HepG2 (cell line): ENCODE results near the gene NT5C1B. TPM values are rescaled to one million over a fixed set of nuclear protein-coding genes. Genes with fewer than 3 reads are reported as not detected.

Source experiments
- ARID5B ChIP-seq: IDR thresholded peaks from 2 replicates; pipeline ENCODE4 v1.4.0; 2020; ENCODE audit warnings: mild to moderate bottlenecking, missing genetic modification reagents
- CREM ChIP-seq, 2 experiments: sonication (generic) in 1 of 2; formaldehyde crosslinking in 1 of 2; IDR thresholded peaks; 2 replicates each; pipeline versions ENCODE4 v1.4.0 to v1.6.1; 2016 to 2020; ENCODE audit warnings: antibody characterized with exemption in 1 of 2, mild to moderate bottlenecking in 1 of 2, missing genetic modification reagents in 1 of 2
- HHEX ChIP-seq: IDR thresholded peaks from 2 replicates; pipeline ENCODE4 v1.6.1; 2016; ENCODE audit warnings: control low read depth
- HMG20A ChIP-seq: IDR thresholded peaks from 2 replicates; pipeline ENCODE4 v1.6.1; 2016; ENCODE audit warnings: borderline replicate concordance
- SOX6 ChIP-seq, 2 experiments: fragments of 450-650 bp in 1 of 2; sonication (generic) in 1 of 2; formaldehyde crosslinking in 1 of 2; IDR thresholded peaks; 2 replicates each; pipeline versions ENCODE4 v1.4.0 to v1.6.1; 2017 to 2020; ENCODE audit warnings: antibody characterized with exemption in 1 of 2, mild to moderate bottlenecking in 1 of 2, missing genetic modification reagents in 1 of 2
- TBX2 ChIP-seq: sonication (generic); formaldehyde crosslinking; IDR thresholded peaks from 2 replicates; pipeline ENCODE4 v1.5.0; 2020; ENCODE audit warnings: missing genetic modification reagents, mild to moderate bottlenecking, borderline replicate concordance
- TCF7 ChIP-seq: sonication (generic); IDR thresholded peaks from 2 replicates; pipeline ENCODE4 v1.6.1; 2016; ENCODE audit warnings: antibody characterized with exemption, low read depth
- ZNF646 ChIP-seq: sonication (generic); formaldehyde crosslinking; IDR thresholded peaks from 2 replicates; pipeline ENCODE4 v1.9.0; 2021; ENCODE audit warnings: mild to moderate bottlenecking, missing genetic modification reagents
- ZNF770 ChIP-seq: sonication (generic); formaldehyde crosslinking; IDR thresholded peaks from 2 replicates; pipeline ENCODE4 v1.5.0; 2020; ENCODE audit warnings: mild to moderate bottlenecking, missing genetic modification reagents
- polyA plus RNA-seq, 8 experiments: library from polyadenylated mRNA; depleted of rRNA in 3 of 8; stranded (reverse) in 7 of 8; unstranded in 1 of 8; fragments of >200 nt; fragmentation: Illumina TruSeq in 4 of 8; extraction: Trizol in 4 of 8; gene quantifications; 2 replicates each; pipeline versions ENCODE4 v1.2.1 to v1.2.3, GENCODE V29; 2011 to 2016; ENCODE audit warnings: low read depth in 4 of 8, missing spikeins in 1 of 8, mixed read lengths in 1 of 8; ENCODE audit not compliant: insufficient read depth in 1 of 8
- total RNA-seq, 5 experiments: library from RNA; depleted of rRNA; stranded (reverse); fragments of >200 nt; fragmentation: Illumina TruSeq; extraction: Trizol; gene quantifications; 2 replicates each; pipeline ENCODE4 v1.2.3, GENCODE V29; 2016; ENCODE audit warnings: low read depth in 1 of 5
- TF ChIP-seq, protein P1 (sequence below): sonication (generic); formaldehyde crosslinking; IDR thresholded peaks from 2 replicates; pipeline ENCODE4 v1.5.0; 2020; ENCODE audit warnings: missing genetic modification reagents, mild to moderate bottlenecking, borderline replicate concordance

NT5C1B gene
- total and polyA plus RNA-seq, 2 of the 13 experiments (the other 11 are each of a cell fraction or from before 2014, with no cell fraction given), result not detected

DNA sequence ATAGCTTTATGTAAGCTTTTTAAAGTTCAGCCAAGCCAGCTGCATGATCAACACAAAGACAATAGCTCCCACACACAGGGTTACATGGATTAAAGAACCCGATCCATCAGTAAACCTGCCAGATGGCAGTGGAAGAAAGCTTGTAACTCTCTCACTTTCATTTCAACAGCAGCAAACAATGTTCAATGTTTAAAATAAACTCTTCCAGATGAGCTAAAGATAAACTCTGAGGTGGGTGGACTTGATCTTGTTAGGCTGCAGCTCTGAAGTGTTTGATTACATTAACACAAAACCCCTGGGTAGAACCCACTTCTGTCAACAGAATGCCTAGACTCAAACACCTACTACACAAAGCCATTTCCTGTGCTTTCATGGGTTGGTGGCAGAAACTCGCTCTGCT is 42.8 kb downstream of the NT5C1B start (continued):
- TF ChIP-seq ZNF770 (CRISPR knock-in tag) (no peak), HHEX (CRISPR knock-in tag) (0 out of 2 replicates have a peak, but pooled peaks have one; percentile 22), ARID5B (CRISPR knock-in tag) (peak; percentile 44; the same call in 1 of the 2 replicates), CREM (IDR thresholded peaks at IDR 0.05) (0 out of 2 replicates have a peak, but pooled peaks have one; percentile 26), CREM (CRISPR knock-in tag; IDR thresholded peaks at IDR 0.05) (no peak), ZNF646 (CRISPR knock-in tag) (no peak), TBX2 (CRISPR knock-in tag) (peak; percentile 41; the same call in 1 of the 2 replicates), TCF7 (peak; percentile 79), SOX6 (IDR thresholded peaks at IDR 0.05) (no peak), SOX6 (CRISPR knock-in tag; IDR thresholded peaks at IDR 0.05) (peak; percentile 71; the same call in 1 of the 2 replicates), HMG20A (CRISPR knock-in tag) (peak; percentile 59; the same call in 1 of the 2 replicates)
- TF ChIP-seq, protein P1, sequence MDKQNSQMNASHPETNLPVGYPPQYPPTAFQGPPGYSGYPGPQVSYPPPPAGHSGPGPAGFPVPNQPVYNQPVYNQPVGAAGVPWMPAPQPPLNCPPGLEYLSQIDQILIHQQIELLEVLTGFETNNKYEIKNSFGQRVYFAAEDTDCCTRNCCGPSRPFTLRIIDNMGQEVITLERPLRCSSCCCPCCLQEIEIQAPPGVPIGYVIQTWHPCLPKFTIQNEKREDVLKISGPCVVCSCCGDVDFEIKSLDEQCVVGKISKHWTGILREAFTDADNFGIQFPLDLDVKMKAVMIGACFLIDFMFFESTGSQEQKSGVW (CRISPR knock-in tag), result no peak
